ENCODE data around the gene MYOM3. TPM values are rescaled to one million over a fixed set of nuclear protein-coding genes. Genes with fewer than 3 reads are reported as not detected.

The MYOM3 gene
- not detected for polyA plus RNA-seq (2012; ENCODE audit: insufficient read depth, insufficient read length, low read depth)

DNA sequence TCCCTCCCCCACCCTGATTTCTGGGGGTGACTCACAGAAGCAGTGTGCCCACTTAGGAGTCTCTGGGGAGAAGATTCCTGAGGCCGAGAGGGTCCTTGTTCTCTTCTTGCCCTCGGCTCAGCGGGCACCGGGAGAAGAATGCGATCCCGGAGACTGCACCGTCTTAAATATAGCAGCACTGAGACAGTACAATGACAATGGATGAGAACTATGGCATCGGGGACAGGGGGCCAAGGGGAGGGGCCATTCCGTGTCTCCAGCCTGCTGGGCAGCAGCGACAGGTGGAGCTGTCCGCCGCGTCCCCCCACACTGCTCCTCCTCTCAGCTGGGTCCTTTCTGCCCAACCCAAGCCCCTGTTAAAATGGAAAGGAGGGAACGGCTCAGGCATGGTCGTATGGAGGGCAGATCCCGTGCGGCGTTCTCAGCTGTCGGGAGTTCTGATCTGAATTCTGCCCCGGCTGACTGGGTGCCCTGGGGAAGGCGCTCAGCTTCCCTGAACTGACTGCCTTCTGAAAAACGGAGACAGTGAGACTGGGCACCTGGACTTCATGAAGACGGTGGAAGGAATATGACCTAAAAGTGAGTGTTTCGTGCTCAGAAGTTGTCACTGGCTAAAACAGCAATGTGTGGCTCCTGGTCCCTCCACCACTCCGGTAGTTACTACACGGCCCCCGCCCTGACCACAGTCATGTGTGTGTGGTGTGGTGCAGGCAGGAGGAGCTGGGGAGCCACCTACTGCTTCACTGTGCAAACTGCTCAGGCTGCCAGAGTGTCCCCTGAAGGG lies at the start of gene MYOM3:
TSS of gene MYOM3 (minus strand) at position 140 of the 784 bp plus-strand sequence. CDS start 3,499 bp downstream, outside the sequence.
- DNase-seq, result peak; percentile 45
- TF ChIP-seq, protein P1, sequence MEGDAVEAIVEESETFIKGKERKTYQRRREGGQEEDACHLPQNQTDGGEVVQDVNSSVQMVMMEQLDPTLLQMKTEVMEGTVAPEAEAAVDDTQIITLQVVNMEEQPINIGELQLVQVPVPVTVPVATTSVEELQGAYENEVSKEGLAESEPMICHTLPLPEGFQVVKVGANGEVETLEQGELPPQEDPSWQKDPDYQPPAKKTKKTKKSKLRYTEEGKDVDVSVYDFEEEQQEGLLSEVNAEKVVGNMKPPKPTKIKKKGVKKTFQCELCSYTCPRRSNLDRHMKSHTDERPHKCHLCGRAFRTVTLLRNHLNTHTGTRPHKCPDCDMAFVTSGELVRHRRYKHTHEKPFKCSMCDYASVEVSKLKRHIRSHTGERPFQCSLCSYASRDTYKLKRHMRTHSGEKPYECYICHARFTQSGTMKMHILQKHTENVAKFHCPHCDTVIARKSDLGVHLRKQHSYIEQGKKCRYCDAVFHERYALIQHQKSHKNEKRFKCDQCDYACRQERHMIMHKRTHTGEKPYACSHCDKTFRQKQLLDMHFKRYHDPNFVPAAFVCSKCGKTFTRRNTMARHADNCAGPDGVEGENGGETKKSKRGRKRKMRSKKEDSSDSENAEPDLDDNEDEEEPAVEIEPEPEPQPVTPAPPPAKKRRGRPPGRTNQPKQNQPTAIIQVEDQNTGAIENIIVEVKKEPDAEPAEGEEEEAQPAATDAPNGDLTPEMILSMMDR (IDR thresholded peaks at IDR 0.05; ENCODE audit: low read depth, low read length), result peak; percentile 52

DNA sequence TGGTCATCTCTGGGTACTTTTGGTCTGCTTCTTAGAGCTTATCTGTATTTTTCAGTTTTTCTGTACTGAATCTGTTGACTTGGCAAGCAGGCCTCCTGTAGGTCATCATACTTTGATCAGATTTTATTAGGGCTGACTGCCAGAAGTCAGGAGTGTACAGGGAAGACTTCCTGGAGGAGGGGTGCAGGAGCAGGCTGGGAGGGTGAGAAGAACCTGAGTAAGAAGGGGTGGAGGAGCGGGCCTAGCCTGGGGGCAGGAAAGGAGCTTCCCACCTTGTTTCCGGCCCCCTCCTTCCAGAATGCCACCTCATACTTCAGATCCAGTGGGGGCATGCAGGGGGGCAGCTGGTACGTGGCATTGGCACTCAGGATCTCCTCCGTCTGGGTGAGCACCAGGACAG lies 49.3 kb upstream of the MYOM3 start:
- no peaks in the 10 kb centered on the region for H3K4me1 ChIP-seq
- DNase-seq, result no peak
- H3K9me3 ChIP-seq, result no peaks in the 10 kb centered on the region
- no peaks in the 10 kb centered on the region for H3K27me3 ChIP-seq
- TF ChIP-seq, protein P1 (IDR thresholded peaks at IDR 0.05; ENCODE audit: low read depth, low read length), result no peak
- H3K4me3 ChIP-seq (ENCODE audit: low read depth, low read length), result no peak overlapping the region
- H3K36me3 ChIP-seq, result no peaks in the 10 kb centered on the region

More for the DNA sequence above, at the start of gene MYOM3:
- no peaks in the 10 kb centered on the region for H3K27me3 ChIP-seq
- H3K36me3 ChIP-seq, result no peaks in the 10 kb centered on the region
- H3K9me3 ChIP-seq, result no peaks in the 10 kb centered on the region
- no peaks in the 10 kb centered on the region for H3K4me1 ChIP-seq
- no peak within 1 kb of the TSS for H3K4me3 ChIP-seq (ENCODE audit: low read depth, low read length)

DNA sequence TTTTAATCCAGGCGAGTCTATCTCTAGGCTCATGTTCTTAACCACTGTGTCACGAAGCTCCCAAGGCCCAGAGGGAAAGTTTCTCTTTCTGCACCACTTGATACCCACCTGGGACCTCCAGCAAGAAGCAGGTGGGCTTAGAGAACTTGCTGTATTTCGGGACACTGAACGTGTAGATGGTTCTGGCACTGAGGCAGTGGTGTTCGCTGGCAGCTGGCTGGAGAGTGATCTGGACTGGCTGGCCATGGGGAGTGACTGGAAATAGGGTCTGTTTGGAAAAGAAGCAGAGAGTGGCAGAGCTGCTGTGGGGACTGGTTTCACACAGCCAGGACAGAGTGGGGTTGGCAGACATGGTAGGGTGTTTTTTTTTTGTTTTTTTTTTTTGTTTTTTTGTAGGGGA lies 47.4 kb upstream of the MYOM3 start:
- H3K27me3 ChIP-seq, result no peaks in the 10 kb centered on the region
- no peak overlapping the region for H3K4me3 ChIP-seq (ENCODE audit: low read depth, low read length)
- DNase-seq, result no peak
- H3K9me3 ChIP-seq, result no peaks in the 10 kb centered on the region
- TF ChIP-seq, protein P1 (IDR thresholded peaks at IDR 0.05; ENCODE audit: low read depth, low read length), result no peak
- H3K36me3 ChIP-seq, result no peaks in the 10 kb centered on the region
- no peaks in the 10 kb centered on the region for H3K4me1 ChIP-seq

DNA sequence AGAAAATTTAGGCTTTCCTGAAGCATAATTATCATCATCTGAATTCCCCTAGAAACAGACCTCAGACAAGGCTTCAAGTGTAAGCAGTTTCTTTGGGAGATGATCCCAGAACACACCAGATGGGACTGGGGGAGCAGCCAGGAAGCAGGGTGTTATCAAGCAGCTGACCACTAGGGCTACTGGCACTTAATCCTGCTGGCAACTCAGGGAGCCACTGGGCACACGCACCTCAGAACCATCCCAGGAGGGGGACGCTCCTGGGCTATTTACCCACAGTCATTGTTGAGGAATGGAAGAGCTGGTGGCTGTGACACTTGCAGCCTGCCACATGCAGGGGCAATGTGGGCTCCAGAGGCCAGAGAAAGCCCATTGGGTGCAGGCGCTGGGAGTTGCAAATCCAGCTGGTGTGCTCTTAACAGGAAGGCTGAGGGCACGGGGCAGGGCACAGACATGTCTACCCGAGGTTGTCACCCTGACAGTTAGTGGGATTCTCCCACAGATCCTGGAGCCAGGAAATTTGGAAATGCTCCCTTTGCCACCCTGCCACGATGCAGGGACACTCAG lies 46.1 kb upstream of the MYOM3 start:
- Histone ChIP-seq H3K27me3 (no peaks in the 10 kb centered on the region), H3K4me3 (ENCODE audit: low read depth, low read length) (no peak overlapping the region), H3K9me3 (no peaks in the 10 kb centered on the region), H3K36me3 (no peaks in the 10 kb centered on the region), H3K4me1 (no peaks in the 10 kb centered on the region)
- TF ChIP-seq, protein P1 (IDR thresholded peaks at IDR 0.05; ENCODE audit: low read depth, low read length), result 0 out of 2 replicates have a peak, but pooled peaks have one; percentile 8
- DNase-seq, result no peak

DNA sequence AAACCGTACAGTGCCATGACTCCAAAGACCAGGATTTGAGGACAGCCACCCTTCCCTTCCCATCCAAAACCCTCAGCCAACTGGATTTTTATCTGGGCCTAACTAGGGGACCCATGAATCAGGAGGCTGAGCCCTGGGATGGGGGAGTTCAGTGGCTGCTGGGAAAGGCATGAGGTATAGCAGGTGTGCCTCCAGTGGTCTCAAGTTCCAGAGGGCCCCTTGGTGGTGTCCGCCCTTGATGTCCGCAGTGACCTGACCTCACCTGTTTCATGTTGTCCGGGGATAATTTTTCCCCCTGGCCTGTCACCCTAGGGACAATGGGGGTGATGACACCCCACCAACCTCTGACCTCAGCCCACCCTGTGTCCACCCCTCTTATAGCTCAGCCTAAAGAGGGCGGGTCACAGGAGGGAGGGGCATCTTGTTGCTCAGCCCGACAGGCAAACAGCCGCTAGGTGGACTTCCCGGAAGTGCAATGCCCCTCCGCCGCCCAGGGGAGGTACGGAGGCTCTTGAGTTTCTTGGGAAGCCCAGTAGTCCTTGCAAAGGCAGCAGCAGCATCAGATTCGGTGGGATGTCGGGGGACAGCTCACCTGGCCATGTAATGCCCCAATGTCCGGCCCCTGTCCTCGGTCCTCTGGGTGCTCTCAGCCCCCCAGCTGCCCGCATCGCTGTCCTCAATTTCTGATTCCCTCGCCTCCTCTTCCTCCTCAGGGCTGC lies 44.8 kb upstream of the MYOM3 start:
- TF ChIP-seq, protein P1 (IDR thresholded peaks at IDR 0.05; ENCODE audit: low read depth, low read length), result no peak
- no peaks in the 10 kb centered on the region for H3K27me3 ChIP-seq
- H3K4me1 ChIP-seq, result no peaks in the 10 kb centered on the region
- no peak overlapping the region for H3K4me3 ChIP-seq (ENCODE audit: low read depth, low read length)
- DNase-seq, result no peak
- no peaks in the 10 kb centered on the region for H3K9me3 ChIP-seq
- no peaks in the 10 kb centered on the region for H3K36me3 ChIP-seq
